Neural cell (in vitro differentiated cells): ENCODE data around the gene XKRX. TPM values are rescaled to one million over a fixed set of nuclear protein-coding genes. Genes with fewer than 3 reads are reported as not detected.

Experiments
- H2AFZ ChIP-seq: fragments of 200-600, 300-800 bp; sonication (generic), shearing (Covaris generic); 2 replicates; pipeline ENCODE4 v1.6.0; 2014; ENCODE audit warnings: low read depth, mild to moderate bottlenecking, antibody characterized with exemption, low read length, moderate library complexity
- H3F3A ChIP-seq: fragments of 200-600 bp; shearing (Covaris generic); 2 replicates; pipeline ENCODE4 v1.6.1; 2016; ENCODE audit warnings: mild to moderate bottlenecking, moderate library complexity, mixed read lengths, antibody characterized with exemption, low read length; ENCODE audit not compliant: insufficient read depth, poor library complexity, severe bottlenecking
- H3K27ac ChIP-seq: fragments of 200-600, 300-800 bp; sonication (generic), shearing (Covaris generic); 2 replicates; pipeline ENCODE4 v1.5.1; 2014; ENCODE audit warnings: mild to moderate bottlenecking, low read length, moderate library complexity
- H3K27me3 ChIP-seq: fragments of 300-800, 200-600 bp; sonication (generic), shearing (Covaris generic); 2 replicates; pipeline ENCODE4 v1.6.0; 2014; ENCODE audit warnings: mild to moderate bottlenecking, low read depth, low read length, moderate library complexity; ENCODE audit not compliant: insufficient read depth
- H3K36me3 ChIP-seq: fragments of 300-800, 200-600 bp; sonication (generic), shearing (Covaris generic); 2 replicates; pipeline ENCODE4 v1.5.1; 2014; ENCODE audit warnings: mild to moderate bottlenecking, antibody characterized with exemption, low read length, moderate library complexity; ENCODE audit not compliant: insufficient read depth
- H3K4me2 ChIP-seq: fragments of 300-800, 200-600 bp; sonication (generic), shearing (Covaris generic); 2 replicates; pipeline ENCODE4 v1.6.0; 2014; ENCODE audit warnings: mild to moderate bottlenecking, low read length
- H3K4me3 ChIP-seq: fragments of 300-800, 200-600 bp; sonication (generic), shearing (Covaris generic); 2 replicates; pipeline ENCODE4 v1.5.1; 2014; ENCODE audit warnings: mild to moderate bottlenecking, low read length, moderate library complexity
- H3K79me2 ChIP-seq: fragments of 200-600 bp; shearing (Covaris generic); replicated peaks from 2 replicates; pipeline ENCODE4 v1.6.0; 2014; ENCODE audit warnings: mild to moderate bottlenecking, low read length, moderate library complexity; ENCODE audit not compliant: insufficient read depth
- H3K9ac ChIP-seq: fragments of 300-800, 200-600 bp; sonication (generic), shearing (Covaris generic); 2 replicates; pipeline ENCODE4 v1.6.1; 2016; ENCODE audit warnings: mild to moderate bottlenecking, low read length, mixed read lengths
- H3K9me2 ChIP-seq: fragments of 200-600 bp; shearing (Covaris generic); 2 replicates; pipeline ENCODE4 v1.6.1; 2016; ENCODE audit warnings: mild to moderate bottlenecking, low read length, mixed read lengths; ENCODE audit not compliant: insufficient read depth
- H3K9me3 ChIP-seq: fragments of 200-600, 300-800 bp; sonication (generic), shearing (Covaris generic); 2 replicates; pipeline ENCODE4 v1.6.1; 2016; ENCODE audit warnings: mild to moderate bottlenecking, mixed run types, low read length, moderate library complexity, mixed read lengths
- H4K20me1 ChIP-seq: fragments of 200-600 bp; shearing (Covaris generic); 2 replicates; pipeline ENCODE4 v1.6.1; 2016; ENCODE audit warnings: mild to moderate bottlenecking, mixed run types; ENCODE audit not compliant: insufficient read depth
- EP300 ChIP-seq: fragments of 450-650 bp; conservative IDR thresholded peaks from 2 replicates; pipeline ENCODE4 v1.6.1; 2014; ENCODE audit warnings: antibody characterized with exemption, mild to moderate bottlenecking, moderate library complexity; ENCODE audit not compliant: poor library complexity, severe bottlenecking
- EZH2 ChIP-seq: fragments of 200-600, 300-800 bp; shearing (Covaris generic), sonication (generic); IDR thresholded peaks from 2 replicates; pipeline ENCODE4 v1.6.1; 2014; ENCODE audit warnings: antibody characterized with exemption, low read length, borderline replicate concordance, mild to moderate bottlenecking; ENCODE audit not compliant: insufficient read depth, poor library complexity, severe bottlenecking
- RAD21 ChIP-seq: fragments of 450-650 bp; conservative IDR thresholded peaks from 2 replicates; pipeline ENCODE4 v1.6.1; 2014; ENCODE audit warnings: antibody characterized with exemption, mild to moderate bottlenecking, moderate library complexity
- SMC3 ChIP-seq: fragments of 450-650 bp; conservative IDR thresholded peaks from 2 replicates; pipeline ENCODE4 v1.6.1; 2014; ENCODE audit warnings: antibody characterized with exemption, mild to moderate bottlenecking, moderate library complexity; ENCODE audit not compliant: poor library complexity
- polyA plus RNA-seq: library from polyadenylated mRNA; depleted of rRNA; stranded (reverse); fragments of >200 nt; gene quantifications from 2 replicates; pipeline ENCODE4 v1.2.3, GENCODE V29; 2014
- TF ChIP-seq, protein P1 (sequence below): IDR thresholded peaks from 2 replicates; pipeline ENCODE4 v1.6.1; 2012; ENCODE audit warnings: borderline replicate concordance

XKRX gene
- polyA plus RNA-seq, 1 donor from 2014 or later = not detected

DNA sequence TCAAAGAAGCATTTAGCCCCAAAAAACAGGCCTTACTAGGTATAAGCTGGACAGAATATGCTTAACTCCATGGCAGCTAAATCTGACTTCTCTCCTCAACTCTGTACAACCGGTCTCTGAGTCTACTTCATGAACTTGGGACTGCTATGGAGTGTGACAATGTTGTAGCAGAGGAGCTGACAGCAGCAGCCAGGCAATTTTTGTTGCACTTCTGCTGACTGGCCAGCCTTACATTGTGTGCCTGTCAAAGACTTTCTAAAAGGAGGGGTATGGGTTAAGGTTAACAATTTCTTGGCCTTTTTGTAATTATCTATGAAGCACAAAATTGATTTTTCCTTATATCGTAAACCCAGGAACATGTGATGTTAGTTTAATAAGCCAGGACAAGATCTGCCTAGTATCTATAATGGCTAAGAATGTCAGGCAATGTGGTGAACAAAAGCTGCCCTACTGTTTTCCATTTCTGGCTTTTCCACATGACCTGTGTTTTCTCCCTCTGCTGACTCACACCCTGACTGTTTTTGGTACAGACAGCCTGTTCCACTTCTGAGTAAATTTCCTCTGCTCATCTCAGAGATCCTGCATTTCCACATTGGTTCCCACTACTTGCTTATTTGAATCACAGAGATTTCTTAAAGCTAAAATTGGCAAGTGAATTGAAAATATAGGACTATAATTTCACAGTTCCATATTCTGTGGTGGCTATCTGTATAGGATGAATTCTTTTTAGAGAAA is 63.9 kb downstream of the XKRX start:
- Histone ChIP-seq H3K36me3 (no peaks in the 10 kb centered on the region), H3K27me3 (no peaks in the 10 kb centered on the region), H3K9ac (no peak overlapping the region), H3K79me2 (no peaks in the 10 kb centered on the region), H3K4me3 (no peak overlapping the region), H3K9me3 (no peaks in the 10 kb centered on the region), H3K27ac (no peak overlapping the region), H3K9me2 (no peaks in the 10 kb centered on the region), H4K20me1 (no peaks in the 10 kb centered on the region), H2AFZ (no peak overlapping the region), H3F3A (no peaks in the 10 kb centered on the region), H3K4me2 (no peak overlapping the region)
- TF ChIP-seq EZH2 (no peak), SMC3 (no peak), EP300 (no peak), RAD21 (no peak)
- TF ChIP-seq, protein P1, sequence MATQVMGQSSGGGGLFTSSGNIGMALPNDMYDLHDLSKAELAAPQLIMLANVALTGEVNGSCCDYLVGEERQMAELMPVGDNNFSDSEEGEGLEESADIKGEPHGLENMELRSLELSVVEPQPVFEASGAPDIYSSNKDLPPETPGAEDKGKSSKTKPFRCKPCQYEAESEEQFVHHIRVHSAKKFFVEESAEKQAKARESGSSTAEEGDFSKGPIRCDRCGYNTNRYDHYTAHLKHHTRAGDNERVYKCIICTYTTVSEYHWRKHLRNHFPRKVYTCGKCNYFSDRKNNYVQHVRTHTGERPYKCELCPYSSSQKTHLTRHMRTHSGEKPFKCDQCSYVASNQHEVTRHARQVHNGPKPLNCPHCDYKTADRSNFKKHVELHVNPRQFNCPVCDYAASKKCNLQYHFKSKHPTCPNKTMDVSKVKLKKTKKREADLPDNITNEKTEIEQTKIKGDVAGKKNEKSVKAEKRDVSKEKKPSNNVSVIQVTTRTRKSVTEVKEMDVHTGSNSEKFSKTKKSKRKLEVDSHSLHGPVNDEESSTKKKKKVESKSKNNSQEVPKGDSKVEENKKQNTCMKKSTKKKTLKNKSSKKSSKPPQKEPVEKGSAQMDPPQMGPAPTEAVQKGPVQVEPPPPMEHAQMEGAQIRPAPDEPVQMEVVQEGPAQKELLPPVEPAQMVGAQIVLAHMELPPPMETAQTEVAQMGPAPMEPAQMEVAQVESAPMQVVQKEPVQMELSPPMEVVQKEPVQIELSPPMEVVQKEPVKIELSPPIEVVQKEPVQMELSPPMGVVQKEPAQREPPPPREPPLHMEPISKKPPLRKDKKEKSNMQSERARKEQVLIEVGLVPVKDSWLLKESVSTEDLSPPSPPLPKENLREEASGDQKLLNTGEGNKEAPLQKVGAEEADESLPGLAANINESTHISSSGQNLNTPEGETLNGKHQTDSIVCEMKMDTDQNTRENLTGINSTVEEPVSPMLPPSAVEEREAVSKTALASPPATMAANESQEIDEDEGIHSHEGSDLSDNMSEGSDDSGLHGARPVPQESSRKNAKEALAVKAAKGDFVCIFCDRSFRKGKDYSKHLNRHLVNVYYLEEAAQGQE = no peak

Other genes with a start within 250 kb of the XKRX start
- 0.11 TPM in 1 of 2 replicates, not detected in the other for gene SYTL4, start 196.8 kb downstream of the XKRX start, polyA plus RNA-seq
- 19.2 and 21.6 TPM in 2 replicates for gene CSTF2, start 108.5 kb downstream of the XKRX start, polyA plus RNA-seq
- gene NOX1, start 54.6 kb downstream of the XKRX start, polyA plus RNA-seq = not detected in 2 replicates
- gene ARL13A, start 40.8 kb upstream of the XKRX start, polyA plus RNA-seq = not detected in 2 replicates
- 6.0 and 6.8 TPM in 2 replicates for gene TRMT2B, start 123.2 kb upstream of the XKRX start, polyA plus RNA-seq
- 244 and 252 TPM in 2 replicates for gene TMEM35A, start 150.0 kb upstream of the XKRX start, polyA plus RNA-seq
- gene CENPI, start 169.3 kb upstream of the XKRX start, polyA plus RNA-seq = 1.7 and 1.8 TPM in 2 replicates